ENCODE measurements around the gene IL37.
"Not testable (repeated sequence)": the region's sequence is repeated elsewhere in the genome, so short reads cannot be mapped to it uniquely, and the experiment has no call there.

Gene IL37

DNA sequence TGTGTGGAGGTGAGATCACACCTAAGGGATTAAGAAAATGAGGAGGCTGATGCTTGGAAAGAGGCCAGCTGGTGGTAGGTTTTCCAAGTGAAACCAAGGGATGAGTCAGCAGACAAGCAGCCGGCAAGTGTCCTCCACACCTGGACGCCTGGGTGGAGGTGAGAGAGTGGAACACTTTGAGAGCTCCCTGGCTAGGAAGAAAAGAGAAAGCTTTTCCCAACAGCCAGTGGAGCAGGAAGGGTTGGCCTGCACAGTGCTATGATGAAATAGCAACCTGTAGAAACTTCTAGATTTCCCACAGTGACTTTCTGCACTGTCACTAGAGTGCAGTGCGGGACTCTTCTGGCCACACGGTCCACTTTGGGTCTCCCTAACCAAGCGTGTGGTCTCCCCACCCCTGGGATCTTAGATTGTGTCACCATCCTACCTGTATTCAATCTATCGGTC is 19.6 kb upstream of the IL37 start:
- Histone ChIP-seq H3K9me3 (ENCODE audit: control insufficient read depth in 2 of 2, low read length in 2 of 2) (no peaks in the 10 kb centered on the region), H3K27ac (ENCODE audit: low read length) (no peak overlapping the region), H3K27me3 (ENCODE audit: control insufficient read depth in 1 of 2, insufficient read depth in 2 of 2, low read length in 2 of 2) (peaks cover 0 to 3% of the 10 kb centered on the region in 2 donors), H3K4me1 (ENCODE audit: control insufficient read depth, insufficient read depth, low read length) (no peaks in the 10 kb centered on the region), H3K4me3 (ENCODE audit: low read length in 2 of 2) (no peak overlapping the region), H3K36me3 (ENCODE audit: control insufficient read depth in 2 of 2, insufficient read depth in 2 of 2, low read length in 2 of 2) (no peaks in the 10 kb centered on the region), H3K9ac (ENCODE audit: low read length in 2 of 2) (no peak overlapping the region)

DNA sequence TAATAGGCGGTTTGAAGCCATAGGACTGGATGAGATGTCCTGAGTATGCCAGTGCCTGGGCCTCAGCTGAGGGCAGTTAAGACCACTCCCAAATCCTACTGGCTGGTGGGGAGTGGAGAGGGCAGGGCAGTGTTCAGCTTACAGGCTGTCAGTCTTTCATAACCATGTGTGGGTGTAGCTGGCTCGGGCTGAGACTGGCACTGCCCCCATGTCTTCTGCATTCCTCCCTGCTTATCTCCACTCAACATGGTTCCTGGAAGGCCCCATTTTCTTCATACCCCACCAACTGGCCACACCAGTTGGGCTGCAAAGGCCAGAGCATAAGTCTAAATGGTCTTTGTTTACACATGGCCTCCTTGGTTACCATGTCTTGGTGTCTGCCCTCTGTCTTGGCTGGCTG is 17.2 kb upstream of the IL37 start:
- Histone ChIP-seq H3K4me1 (ENCODE audit: control insufficient read depth, insufficient read depth, low read length) (no peaks in the 10 kb centered on the region), H3K27me3 (ENCODE audit: control insufficient read depth in 1 of 2, insufficient read depth in 2 of 2, low read length in 2 of 2) (peaks cover 0 to 3% of the 10 kb centered on the region in 2 donors), H3K36me3 (ENCODE audit: control insufficient read depth in 2 of 2, insufficient read depth in 2 of 2, low read length in 2 of 2) (no peaks in the 10 kb centered on the region), H3K9ac (ENCODE audit: low read length in 2 of 2) (no peak overlapping the region), H3K9me3 (ENCODE audit: control insufficient read depth in 2 of 2, low read length in 2 of 2) (no peaks in the 10 kb centered on the region), H3K27ac (ENCODE audit: low read length) (no peak overlapping the region), H3K4me3 (ENCODE audit: low read length in 2 of 2) (no peak overlapping the region)

DNA sequence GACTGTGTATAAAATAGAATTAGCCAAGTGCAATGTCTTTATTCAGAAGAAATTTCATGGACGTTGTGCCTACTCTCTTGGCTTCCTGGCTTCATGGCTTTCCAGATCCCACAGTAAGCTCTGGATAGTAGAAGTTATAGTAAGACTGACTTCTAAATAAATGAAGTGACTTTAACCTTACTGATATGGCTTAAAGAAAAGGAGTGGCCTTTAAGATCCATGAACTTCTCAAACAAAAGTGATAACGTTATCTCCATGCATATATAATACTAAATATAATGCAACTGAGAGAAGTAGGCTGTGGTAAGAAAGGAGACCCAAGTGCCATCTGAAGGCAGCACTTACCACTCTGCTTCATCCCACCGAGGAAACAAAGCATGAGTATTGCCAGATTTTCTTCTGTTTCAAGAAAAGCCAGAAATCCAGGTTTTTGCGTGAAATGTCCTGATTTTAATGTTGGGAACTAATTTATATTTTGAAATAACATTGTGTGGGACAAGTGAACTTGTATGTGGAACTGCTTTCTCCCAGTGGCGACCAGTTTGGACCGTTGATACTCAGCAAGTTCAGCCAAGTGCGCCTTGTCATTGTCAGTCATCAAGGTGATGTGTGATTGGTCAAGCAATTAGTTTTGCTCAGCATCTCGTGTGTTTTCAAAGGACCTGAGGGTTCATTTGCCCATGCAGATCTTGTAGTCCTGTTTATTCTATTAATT is 13.9 kb upstream of the IL37 start:
- Histone ChIP-seq H3K4me1 (ENCODE audit: control insufficient read depth, insufficient read depth, low read length) (no peaks in the 10 kb centered on the region), H3K4me3 (ENCODE audit: low read length in 2 of 2) (no peak overlapping the region), H3K36me3 (ENCODE audit: control insufficient read depth in 2 of 2, insufficient read depth in 2 of 2, low read length in 2 of 2) (no peaks in the 10 kb centered on the region), H3K9me3 (ENCODE audit: control insufficient read depth in 2 of 2, low read length in 2 of 2) (no peaks in the 10 kb centered on the region), H3K9ac (ENCODE audit: low read length in 2 of 2) (no peak overlapping the region), H3K27me3 (ENCODE audit: control insufficient read depth in 1 of 2, insufficient read depth in 2 of 2, low read length in 2 of 2) (peaks cover 0 to 3% of the 10 kb centered on the region in 2 donors), H3K27ac (ENCODE audit: low read length) (no peak overlapping the region)

DNA sequence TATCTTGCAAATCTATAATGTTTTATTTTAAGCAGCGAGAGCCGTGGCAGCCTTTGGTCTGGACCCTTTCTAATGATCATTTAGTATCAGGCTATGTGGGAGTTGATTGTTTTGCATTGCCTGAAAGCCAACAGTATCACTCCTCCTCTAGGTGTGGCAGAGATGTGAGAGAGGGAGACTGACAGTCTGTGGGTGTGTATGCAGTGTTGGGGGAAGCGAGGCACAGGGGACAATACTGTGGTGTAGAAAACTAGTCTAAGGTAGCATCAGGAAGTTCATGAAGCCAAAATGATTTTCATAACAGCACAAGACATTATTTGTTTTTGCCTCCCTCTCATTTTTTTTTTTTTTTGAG is 13.4 kb upstream of the IL37 start:
- Histone ChIP-seq H3K27ac (ENCODE audit: low read length) (no peak overlapping the region), H3K9me3 (ENCODE audit: control insufficient read depth in 2 of 2, low read length in 2 of 2) (no peaks in the 10 kb centered on the region), H3K27me3 (ENCODE audit: control insufficient read depth in 1 of 2, insufficient read depth in 2 of 2, low read length in 2 of 2) (peaks cover 0 to under 1% of the 10 kb centered on the region in 2 donors), H3K9ac (ENCODE audit: low read length in 2 of 2) (no peak overlapping the region), H3K4me1 (ENCODE audit: control insufficient read depth, insufficient read depth, low read length) (no peaks in the 10 kb centered on the region), H3K36me3 (ENCODE audit: control insufficient read depth in 2 of 2, insufficient read depth in 2 of 2, low read length in 2 of 2) (no peaks in the 10 kb centered on the region), H3K4me3 (ENCODE audit: low read length in 2 of 2) (no peak overlapping the region)

DNA sequence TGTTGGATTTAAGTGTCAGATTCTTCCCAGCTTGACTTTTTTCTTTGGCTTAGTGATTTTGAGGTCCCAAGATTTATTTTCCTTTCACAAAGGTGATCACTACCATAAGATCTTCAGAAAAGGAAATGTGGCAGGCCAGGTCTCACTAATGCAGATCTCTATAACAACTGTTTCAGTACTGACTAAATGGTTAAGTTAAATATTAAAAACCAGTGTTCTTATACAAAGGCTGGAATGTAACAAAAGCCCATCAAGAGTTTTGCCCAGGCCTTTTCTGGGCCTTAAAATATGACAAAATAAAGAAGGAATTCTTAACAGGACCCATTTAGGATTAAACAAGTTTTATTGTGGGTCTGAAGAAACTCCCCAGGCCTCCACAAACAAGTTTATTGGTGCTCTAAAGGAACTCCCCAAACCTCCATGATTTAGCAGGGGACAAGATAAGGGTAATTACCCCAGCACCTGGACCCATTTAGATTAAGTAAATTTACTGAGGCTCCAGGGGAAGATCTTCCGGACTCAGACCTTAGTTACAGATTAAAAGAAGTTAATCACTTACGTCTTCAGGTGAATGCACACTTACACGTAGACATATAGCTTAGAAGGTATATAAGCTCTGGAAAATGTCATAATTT is 9.4 kb upstream of the IL37 start:
- H3K4me3 ChIP-seq (ENCODE audit: low read length in 2 of 2); H3K9ac ChIP-seq (ENCODE audit: low read length in 2 of 2); H3K27me3 ChIP-seq (ENCODE audit: control insufficient read depth in 1 of 2, insufficient read depth in 2 of 2, low read length in 2 of 2); H3K27ac ChIP-seq (ENCODE audit: low read length); H3K9me3 ChIP-seq (ENCODE audit: control insufficient read depth in 2 of 2, low read length in 2 of 2); H3K4me1 ChIP-seq (ENCODE audit: control insufficient read depth, insufficient read depth, low read length); H3K36me3 ChIP-seq (ENCODE audit: control insufficient read depth in 2 of 2, insufficient read depth in 2 of 2, low read length in 2 of 2): not testable (repeated sequence)

DNA sequence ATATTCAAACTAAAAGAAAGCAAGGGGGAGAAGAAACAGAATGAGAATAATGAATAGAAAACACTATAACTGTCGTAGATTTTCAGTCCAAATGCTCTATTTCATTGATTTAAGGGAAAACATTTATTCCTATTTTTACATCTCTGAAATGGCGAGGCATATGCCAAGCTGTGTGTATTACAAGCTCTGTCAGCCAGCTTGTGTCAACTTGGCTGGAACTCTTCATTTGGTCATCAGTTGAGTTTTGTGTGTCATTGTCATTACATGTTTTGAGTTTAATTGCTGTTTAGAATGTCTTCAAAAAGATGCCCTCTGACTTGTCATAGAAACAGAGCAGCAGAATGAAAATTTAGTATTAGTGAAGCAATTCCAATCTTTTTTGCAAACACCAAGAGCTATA is 8.1 kb upstream of the IL37 start:
- H3K4me3 ChIP-seq (ENCODE audit: low read length in 2 of 2) = no peak overlapping the region
- H3K27me3 ChIP-seq (ENCODE audit: control insufficient read depth in 1 of 2, insufficient read depth in 2 of 2, low read length in 2 of 2) = no peaks in the 10 kb centered on the region
- no peak overlapping the region for H3K9ac ChIP-seq (ENCODE audit: low read length in 2 of 2)
- H3K4me1 ChIP-seq (ENCODE audit: control insufficient read depth, insufficient read depth, low read length) = no peaks in the 10 kb centered on the region
- H3K9me3 ChIP-seq (ENCODE audit: control insufficient read depth in 2 of 2, low read length in 2 of 2) = no peaks in the 10 kb centered on the region
- H3K27ac ChIP-seq (ENCODE audit: low read length) = no peak overlapping the region
- no peaks in the 10 kb centered on the region for H3K36me3 ChIP-seq (ENCODE audit: control insufficient read depth in 2 of 2, insufficient read depth in 2 of 2, low read length in 2 of 2)

DNA sequence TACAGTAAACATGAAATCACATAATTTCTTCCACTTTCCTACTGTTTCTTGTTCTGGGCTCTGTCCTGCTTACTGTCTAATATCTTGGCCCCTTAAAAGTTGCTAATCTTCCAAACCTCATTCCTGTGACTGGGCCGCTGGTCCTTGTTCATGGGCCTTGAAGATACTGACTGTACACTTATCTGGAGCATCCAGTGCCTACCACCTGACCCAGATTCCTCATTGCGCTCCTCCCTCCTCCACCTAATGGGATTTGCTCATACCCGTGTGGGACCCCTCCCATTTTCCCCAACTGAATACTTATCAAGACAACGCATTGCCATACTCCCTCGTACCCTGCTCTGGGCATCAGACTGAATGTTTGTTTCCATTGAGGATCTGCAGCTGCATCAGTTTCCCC is 6.1 kb upstream of the IL37 start:
- no peaks in the 10 kb centered on the region for H3K27me3 ChIP-seq (ENCODE audit: control insufficient read depth in 1 of 2, insufficient read depth in 2 of 2, low read length in 2 of 2)

DNA sequence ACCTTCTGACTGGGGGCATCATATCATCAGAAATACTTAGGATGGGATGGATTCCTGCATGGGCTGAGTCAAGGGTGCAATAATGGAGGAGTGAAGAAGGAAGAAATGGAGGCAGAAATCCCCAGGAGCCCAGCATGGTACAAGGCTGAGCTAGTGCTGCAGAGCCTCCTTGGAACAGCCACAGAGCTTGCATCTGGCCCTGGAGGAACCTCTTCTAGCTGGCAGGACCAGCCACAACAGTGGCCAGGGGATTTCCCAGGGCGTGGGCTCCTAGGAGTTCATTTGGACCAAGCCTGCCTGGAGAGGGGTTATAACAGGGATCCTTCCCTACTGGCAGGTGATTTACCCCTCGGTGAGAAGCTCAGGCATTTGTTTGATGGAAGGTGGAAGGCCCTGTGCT is 4.7 kb upstream of the IL37 start:
- H3K27me3 ChIP-seq (ENCODE audit: control insufficient read depth in 1 of 2, insufficient read depth in 2 of 2, low read length in 2 of 2) = peaks cover 0 to 2% of the 10 kb centered on the region in 2 donors
- H3K27ac ChIP-seq (ENCODE audit: low read length) = no peak overlapping the region
- H3K36me3 ChIP-seq (ENCODE audit: control insufficient read depth in 2 of 2, insufficient read depth in 2 of 2, low read length in 2 of 2) = no peaks in the 10 kb centered on the region
- H3K9ac ChIP-seq (ENCODE audit: low read length in 2 of 2) = no peak overlapping the region
- no peaks in the 10 kb centered on the region for H3K4me1 ChIP-seq (ENCODE audit: control insufficient read depth, insufficient read depth, low read length)
- H3K9me3 ChIP-seq (ENCODE audit: control insufficient read depth in 2 of 2, low read length in 2 of 2) = no peaks in the 10 kb centered on the region
- H3K4me3 ChIP-seq (ENCODE audit: low read length in 2 of 2) = no peak overlapping the region

More for the DNA sequence above, 6.1 kb upstream of the IL37 start:
- Histone ChIP-seq H3K36me3 (ENCODE audit: control insufficient read depth in 2 of 2, insufficient read depth in 2 of 2, low read length in 2 of 2) (no peaks in the 10 kb centered on the region), H3K4me1 (ENCODE audit: control insufficient read depth, insufficient read depth, low read length) (no peaks in the 10 kb centered on the region), H3K9me3 (ENCODE audit: control insufficient read depth in 2 of 2, low read length in 2 of 2) (no peaks in the 10 kb centered on the region), H3K9ac (ENCODE audit: low read length in 2 of 2) (no peak overlapping the region), H3K27ac (ENCODE audit: low read length) (no peak overlapping the region), H3K4me3 (ENCODE audit: low read length in 2 of 2) (no peak overlapping the region)

DNA sequence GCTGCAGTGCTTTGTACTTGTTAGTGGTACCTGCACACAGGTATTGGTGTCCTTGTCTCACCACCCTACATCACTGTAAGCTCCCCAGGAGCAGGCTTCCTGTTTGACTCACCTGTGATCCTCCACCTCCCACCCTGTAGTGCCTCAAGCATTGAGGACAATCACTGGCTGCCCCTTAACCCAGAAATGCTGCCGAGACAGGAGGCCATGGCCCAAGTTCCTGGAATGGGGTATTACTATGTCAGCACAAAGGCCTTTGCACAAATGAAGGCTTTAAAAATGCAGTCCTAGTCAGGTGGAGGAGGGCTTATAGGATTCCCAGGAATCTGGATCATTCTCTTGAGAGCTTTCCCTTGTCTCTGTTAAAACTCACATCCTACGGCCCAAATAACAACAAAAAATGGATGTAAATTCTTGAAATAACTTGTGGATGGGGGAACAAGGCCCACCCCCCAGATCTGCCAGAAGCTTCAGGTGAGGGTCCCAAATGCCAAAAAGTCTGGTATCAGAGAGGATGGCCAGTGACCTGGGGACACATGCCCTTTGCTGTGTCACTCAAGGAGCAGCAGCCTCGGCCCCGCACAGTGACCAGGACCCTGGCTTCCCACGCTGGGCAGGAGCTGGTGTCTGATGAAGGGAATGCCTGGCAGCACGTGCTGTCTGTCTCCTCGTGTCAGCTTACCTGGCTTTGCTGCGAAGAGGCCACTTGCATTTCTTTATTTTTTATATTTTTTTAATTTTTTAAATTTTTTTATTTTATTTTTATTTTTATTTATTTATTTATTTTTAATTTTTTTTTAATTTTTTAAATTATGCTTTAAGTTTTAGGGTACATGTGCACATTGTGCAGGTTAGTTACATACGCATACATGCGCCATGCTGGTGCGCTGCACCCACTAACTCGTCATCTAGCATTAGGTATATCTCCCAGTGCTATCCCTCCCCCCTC is 3.7 kb upstream of the IL37 start:
- H3K36me3 ChIP-seq (ENCODE audit: control insufficient read depth in 2 of 2, insufficient read depth in 2 of 2, low read length in 2 of 2) = no peaks in the 10 kb centered on the region
- no peak overlapping the region for H3K9ac ChIP-seq (ENCODE audit: low read length in 2 of 2)
- H3K4me1 ChIP-seq (ENCODE audit: control insufficient read depth, insufficient read depth, low read length) = no peaks in the 10 kb centered on the region
- H3K27me3 ChIP-seq (ENCODE audit: control insufficient read depth in 1 of 2, insufficient read depth in 2 of 2, low read length in 2 of 2) = peaks cover 0 to 2% of the 10 kb centered on the region in 2 donors
- H3K9me3 ChIP-seq (ENCODE audit: control insufficient read depth in 2 of 2, low read length in 2 of 2) = no peaks in the 10 kb centered on the region
- no peak overlapping the region for H3K4me3 ChIP-seq (ENCODE audit: low read length in 2 of 2)
- no peak overlapping the region for H3K27ac ChIP-seq (ENCODE audit: low read length)

DNA sequence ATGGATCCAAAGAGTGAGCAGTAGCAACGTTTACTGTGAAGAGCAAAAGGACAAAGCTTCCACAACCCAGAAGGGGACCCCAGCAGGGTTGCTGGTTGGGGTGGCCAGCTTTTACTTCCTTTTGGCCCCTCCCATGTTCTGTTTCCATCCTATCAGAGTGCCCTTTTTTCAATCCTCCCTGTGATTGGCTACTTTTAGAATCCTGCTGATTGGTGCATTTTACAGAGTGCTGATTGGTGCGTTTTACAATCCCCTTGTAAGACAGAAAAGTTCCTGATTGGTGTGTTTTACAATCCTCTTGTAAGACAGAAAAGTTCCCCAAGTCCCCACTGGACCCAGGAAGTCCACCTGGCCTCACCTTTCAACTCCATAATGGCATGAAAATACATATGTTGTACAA is 2.4 kb upstream of the IL37 start:
- H3K9ac ChIP-seq (ENCODE audit: low read length in 2 of 2); H3K27me3 ChIP-seq (ENCODE audit: control insufficient read depth in 1 of 2, insufficient read depth in 2 of 2, low read length in 2 of 2): not testable (repeated sequence)

More for the DNA sequence above, 2.4 kb upstream of the IL37 start:
- H3K4me1 ChIP-seq (ENCODE audit: control insufficient read depth, insufficient read depth, low read length); H3K27ac ChIP-seq (ENCODE audit: low read length); H3K4me3 ChIP-seq (ENCODE audit: low read length in 2 of 2); H3K36me3 ChIP-seq (ENCODE audit: control insufficient read depth in 2 of 2, insufficient read depth in 2 of 2, low read length in 2 of 2); H3K9me3 ChIP-seq (ENCODE audit: control insufficient read depth in 2 of 2, low read length in 2 of 2): not testable (repeated sequence)
